ENCODE results near the gene NME3. TPM values are rescaled to one million over a fixed set of nuclear protein-coding genes. Genes with fewer than 3 reads are reported as not detected.

Gene NME3
- total and polyA plus RNA-seq, 2 of the 13 experiments (the other 11 are each of a cell fraction or from before 2014, with no cell fraction given) = 10.4 to 15.9 TPM

DNA sequence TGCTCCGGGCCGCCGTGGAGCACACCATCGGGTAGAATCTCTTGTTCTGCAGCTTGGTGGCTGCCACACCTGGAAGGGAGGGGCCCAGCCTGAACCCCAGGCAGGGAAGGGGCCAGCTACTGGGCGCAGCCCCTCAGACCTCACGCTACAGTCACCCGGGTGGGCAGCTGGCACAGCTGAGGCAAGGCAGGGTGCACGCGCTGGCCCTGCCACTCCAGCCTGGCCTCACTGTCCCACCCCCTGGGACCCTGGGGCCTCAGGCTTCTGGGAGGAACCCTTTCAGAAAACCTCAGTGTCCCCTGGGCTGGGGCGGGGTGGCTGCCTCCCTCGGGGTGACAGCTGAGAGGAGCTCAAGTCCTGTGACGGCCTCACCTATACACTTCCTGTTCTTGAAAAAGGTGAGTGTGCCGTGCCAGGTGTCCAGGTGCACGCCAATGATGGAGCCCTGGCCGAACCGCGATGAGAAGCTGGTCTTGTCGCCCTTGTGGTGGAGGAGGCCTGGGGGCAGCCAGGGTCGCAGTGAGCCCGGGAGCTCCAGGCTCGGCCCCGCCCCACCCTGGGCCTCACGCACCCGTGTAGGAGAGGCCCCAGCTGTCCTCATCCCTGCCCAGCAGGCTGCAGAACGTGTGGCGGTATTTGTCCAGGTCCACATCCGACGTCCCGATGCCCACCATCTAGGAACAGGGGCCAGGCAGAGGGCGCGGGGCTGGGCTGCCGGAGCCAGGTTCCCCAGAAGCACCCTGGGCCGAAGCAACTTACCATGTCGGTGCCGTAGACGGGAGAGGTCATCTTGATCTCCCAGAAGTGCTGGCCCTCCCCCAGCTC, 6.2 kb upstream of the NME3 start (continued):
- no peak for TF ChIP-seq RARA (CRISPR knock-in tag; IDR thresholded peaks at IDR 0.05)
- TF ChIP-seq SUZ12 (IDR thresholded peaks at IDR 0.05; ENCODE audit: low read depth, low read length) = no peak
- TF ChIP-seq ATAD3A (CRISPR knock-in tag; IDR thresholded peaks at IDR 0.05) = no peak
- TF ChIP-seq ZNF850 (CRISPR knock-in tag; conservative IDR thresholded peaks at IDR 0.05) = no peak
- TF ChIP-seq PCBP1 (IDR thresholded peaks at IDR 0.05; ENCODE audit: borderline replicate concordance, low read depth, low read length) = no peak
- TF ChIP-seq, protein P1, sequence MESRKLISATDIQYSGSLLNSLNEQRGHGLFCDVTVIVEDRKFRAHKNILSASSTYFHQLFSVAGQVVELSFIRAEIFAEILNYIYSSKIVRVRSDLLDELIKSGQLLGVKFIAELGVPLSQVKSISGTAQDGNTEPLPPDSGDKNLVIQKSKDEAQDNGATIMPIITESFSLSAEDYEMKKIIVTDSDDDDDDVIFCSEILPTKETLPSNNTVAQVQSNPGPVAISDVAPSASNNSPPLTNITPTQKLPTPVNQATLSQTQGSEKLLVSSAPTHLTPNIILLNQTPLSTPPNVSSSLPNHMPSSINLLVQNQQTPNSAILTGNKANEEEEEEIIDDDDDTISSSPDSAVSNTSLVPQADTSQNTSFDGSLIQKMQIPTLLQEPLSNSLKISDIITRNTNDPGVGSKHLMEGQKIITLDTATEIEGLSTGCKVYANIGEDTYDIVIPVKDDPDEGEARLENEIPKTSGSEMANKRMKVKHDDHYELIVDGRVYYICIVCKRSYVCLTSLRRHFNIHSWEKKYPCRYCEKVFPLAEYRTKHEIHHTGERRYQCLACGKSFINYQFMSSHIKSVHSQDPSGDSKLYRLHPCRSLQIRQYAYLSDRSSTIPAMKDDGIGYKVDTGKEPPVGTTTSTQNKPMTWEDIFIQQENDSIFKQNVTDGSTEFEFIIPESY (CRISPR knock-in tag; IDR thresholded peaks at IDR 0.05) = 0 out of 2 replicates have a peak, but pooled peaks have one; percentile 22
- no peak for TF ChIP-seq ZNF75D (CRISPR knock-in tag; IDR thresholded peaks at IDR 0.05; ENCODE audit: borderline replicate concordance)
- no peak for TF ChIP-seq ZNF713 (CRISPR knock-in tag; IDR thresholded peaks at IDR 0.05)
- TF ChIP-seq SAFB2 (CRISPR knock-in tag; IDR thresholded peaks at IDR 0.05; ENCODE audit: borderline replicate concordance, low read depth) = no peak
- TF ChIP-seq ZNF777 (CRISPR knock-in tag; IDR thresholded peaks at IDR 0.05) = no peak
- TF ChIP-seq HNF4A (CRISPR knock-in tag; IDR thresholded peaks at IDR 0.05) = no peak

DNA sequence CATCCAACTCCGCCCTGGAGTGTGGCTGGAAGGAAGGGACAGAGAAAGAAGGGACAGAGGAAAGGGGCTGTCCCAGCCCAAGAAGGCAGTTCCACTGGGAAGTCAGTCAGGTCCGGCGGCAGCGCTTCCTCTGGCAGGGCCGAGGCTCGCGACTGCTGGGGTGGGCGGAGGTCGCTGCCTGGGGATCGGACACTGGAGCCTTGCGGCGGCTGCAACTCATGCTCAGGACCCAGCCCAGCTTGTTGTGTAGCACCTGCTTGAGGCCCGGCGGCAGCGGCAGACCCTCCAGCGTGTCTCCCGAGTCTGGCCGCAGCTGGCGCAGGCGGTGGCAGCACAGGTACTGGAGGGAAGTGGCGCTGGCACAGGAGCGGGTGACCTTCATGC, 5.6 kb upstream of the NME3 start:
- H3K4me3 ChIP-seq (replicated peaks in 1 of 3; ENCODE audit: insufficient read depth in 1 of 3, low read depth in 2 of 3, low read length in 3 of 3) = no peak overlapping the region
- no peaks in the 10 kb centered on the region for H4K20me1 ChIP-seq (ENCODE audit: insufficient read depth, low read length)
- in situ Hi-C loops (cut with HindIII; ENCODE audit: extremely low pct_ligation_motif_present, low pct_unique_long_range_greater_than_20kb) (no loop called here), intact Hi-C loops (cut with micrococcal nuclease; ENCODE audit: unreplicated experiment) (no loop called here)
- peaks cover 24% of the 10 kb centered on the region for H3K4me1 ChIP-seq (ENCODE audit: insufficient read depth, low read length)
- H3K27me3 ChIP-seq (ENCODE audit: control insufficient read depth in 1 of 2, insufficient read depth in 2 of 2, low read length in 2 of 2) = no peaks in the 10 kb centered on the region; a peak in 2 of 5 replicates
- FAIRE-seq (no peak), ATAC-seq (no peak), DNase-seq (ENCODE audit: low spot score) (no peak)
- WGBS (ENCODE audit: low lambda C conversion rate) = 92% methylated on average over 7 of the region's 22 CpGs
- ChIA-PET CTCF (ENCODE audit: low intra/inter-chr PET ratio, low total read pairs) (no interaction called here), POLR2A (interaction anchor here (3.8 kb wide), 1 partner anchor 47 kb away, joined by 10 read pairs; no protein-coding TSS in a partner anchor)
- no peaks in the 10 kb centered on the region for H3K9me3 ChIP-seq (ENCODE audit: low read length)
- H2AFZ ChIP-seq (ENCODE audit: low read length) = no peak overlapping the region
- H3K79me2 ChIP-seq (ENCODE audit: insufficient read depth, low read length) = peaks cover 27% of the 10 kb centered on the region
- no peak overlapping the region for H3K4me2 ChIP-seq (ENCODE audit: low read depth, low read length)
- BruUV-seq (replicated peaks) = no TSS peak
- H3K36me3 ChIP-seq (replicated peaks in 1 of 2; ENCODE audit: control insufficient read depth in 1 of 2, insufficient read depth in 2 of 2, low read length in 2 of 2) = peaks cover 5 to 13% of the 10 kb centered on the region in 2 experiments; a peak in 3 of 5 replicates
- no peak overlapping the region for H3K9ac ChIP-seq (ENCODE audit: insufficient read depth, low read depth, low read length)
- no peak overlapping the region for H3K27ac ChIP-seq (ENCODE audit: extremely low read length, insufficient read depth, low read length)
- TF ChIP-seq ZNF564 (CRISPR knock-in tag; IDR thresholded peaks at IDR 0.05) (no peak), DR1 (CRISPR knock-in tag; IDR thresholded peaks at IDR 0.05) (no peak), ZNF367 (CRISPR knock-in tag; IDR thresholded peaks at IDR 0.05; ENCODE audit: borderline replicate concordance) (no peak), SMARCE1 (IDR thresholded peaks at IDR 0.05; ENCODE audit: borderline replicate concordance) (no peak)
- TF ChIP-seq, protein P2, sequence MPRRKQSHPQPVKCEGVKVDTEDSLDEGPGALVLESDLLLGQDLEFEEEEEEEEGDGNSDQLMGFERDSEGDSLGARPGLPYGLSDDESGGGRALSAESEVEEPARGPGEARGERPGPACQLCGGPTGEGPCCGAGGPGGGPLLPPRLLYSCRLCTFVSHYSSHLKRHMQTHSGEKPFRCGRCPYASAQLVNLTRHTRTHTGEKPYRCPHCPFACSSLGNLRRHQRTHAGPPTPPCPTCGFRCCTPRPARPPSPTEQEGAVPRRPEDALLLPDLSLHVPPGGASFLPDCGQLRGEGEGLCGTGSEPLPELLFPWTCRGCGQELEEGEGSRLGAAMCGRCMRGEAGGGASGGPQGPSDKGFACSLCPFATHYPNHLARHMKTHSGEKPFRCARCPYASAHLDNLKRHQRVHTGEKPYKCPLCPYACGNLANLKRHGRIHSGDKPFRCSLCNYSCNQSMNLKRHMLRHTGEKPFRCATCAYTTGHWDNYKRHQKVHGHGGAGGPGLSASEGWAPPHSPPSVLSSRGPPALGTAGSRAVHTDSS (CRISPR knock-in tag; conservative IDR thresholded peaks at IDR 0.05) = no peak
- TF ChIP-seq, protein P3, sequence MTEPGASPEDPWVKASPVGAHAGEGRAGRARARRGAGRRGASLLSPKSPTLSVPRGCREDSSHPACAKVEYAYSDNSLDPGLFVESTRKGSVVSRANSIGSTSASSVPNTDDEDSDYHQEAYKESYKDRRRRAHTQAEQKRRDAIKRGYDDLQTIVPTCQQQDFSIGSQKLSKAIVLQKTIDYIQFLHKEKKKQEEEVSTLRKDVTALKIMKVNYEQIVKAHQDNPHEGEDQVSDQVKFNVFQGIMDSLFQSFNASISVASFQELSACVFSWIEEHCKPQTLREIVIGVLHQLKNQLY (CRISPR knock-in tag; IDR thresholded peaks at IDR 0.05) = no peak
- TF ChIP-seq, protein P4, sequence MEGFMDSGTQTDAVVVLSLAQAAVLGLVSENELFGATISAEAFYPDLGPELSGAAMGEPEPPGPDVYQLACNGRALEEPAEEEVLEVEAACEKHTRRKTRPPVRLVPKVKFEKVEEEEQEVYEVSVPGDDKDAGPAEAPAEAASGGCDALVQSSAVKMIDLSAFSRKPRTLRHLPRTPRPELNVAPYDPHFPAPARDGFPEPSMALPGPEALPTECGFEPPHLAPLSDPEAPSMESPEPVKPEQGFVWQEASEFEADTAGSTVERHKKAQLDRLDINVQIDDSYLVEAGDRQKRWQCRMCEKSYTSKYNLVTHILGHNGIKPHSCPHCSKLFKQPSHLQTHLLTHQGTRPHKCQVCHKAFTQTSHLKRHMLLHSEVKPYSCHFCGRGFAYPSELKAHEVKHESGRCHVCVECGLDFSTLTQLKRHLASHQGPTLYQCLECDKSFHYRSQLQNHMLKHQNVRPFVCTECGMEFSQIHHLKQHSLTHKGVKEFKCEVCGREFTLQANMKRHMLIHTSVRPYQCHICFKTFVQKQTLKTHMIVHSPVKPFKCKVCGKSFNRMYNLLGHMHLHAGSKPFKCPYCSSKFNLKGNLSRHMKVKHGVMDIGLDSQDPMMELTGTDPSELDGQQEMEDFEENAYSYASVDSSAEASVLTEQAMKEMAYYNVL (CRISPR knock-in tag; IDR thresholded peaks at IDR 0.05; ENCODE audit: borderline replicate concordance) = no peak

Data from HepG2 (cell line).